Fibroblast of lung (primary cell): Measurements from ENCODE around the gene PPIL4. TPM values are rescaled to one million over a fixed set of nuclear protein-coding genes. Genes with fewer than 3 reads are reported as not detected.

Source experiments
- DNase-seq, 2 donors: peaks; one replicate each; pipeline versions ENCODE4 v3.0.0 to v3.0.0-alpha.2; 2010; ENCODE audit warnings: low read depth in 2 of 2
- H2AFZ ChIP-seq: 2 replicates; pipeline ENCODE4 v1.5.1; 2012; ENCODE audit warnings: low read length, control low read depth, inconsistent platforms
- H3K27ac ChIP-seq: 2 replicates; pipeline ENCODE4 v1.5.1; 2011; ENCODE audit warnings: low read length, control low read depth; ENCODE audit not compliant: insufficient read depth
- H3K27me3 ChIP-seq: 2 replicates; pipeline ENCODE4 v1.5.1; 2011; ENCODE audit warnings: mild to moderate bottlenecking, low read length; ENCODE audit not compliant: control insufficient read depth, insufficient read depth
- H3K36me3 ChIP-seq: 2 replicates; pipeline ENCODE4 v1.5.1; 2011; ENCODE audit warnings: low read length; ENCODE audit not compliant: control insufficient read depth, insufficient read depth
- H3K4me1 ChIP-seq: 2 replicates; pipeline ENCODE4 v1.5.1; 2011; ENCODE audit warnings: low read length; ENCODE audit not compliant: control insufficient read depth, insufficient read depth; ENCODE audit errors: extremely low read depth
- H3K4me2 ChIP-seq: 2 replicates; pipeline ENCODE4 v1.5.1; 2011; ENCODE audit warnings: low read length, control low read depth; ENCODE audit not compliant: insufficient read depth; ENCODE audit errors: extremely low read depth
- H3K4me3 ChIP-seq, 4 experiments: fragments of 200-600 bp in 1 of 4; sonication (generic) in 1 of 4; replicated peaks in 1 of 4; 2 replicates each; pipeline ENCODE4 v1.5.1; 2011 to 2016; ENCODE audit warnings: low read length in 4 of 4, low read depth in 3 of 4, mild to moderate bottlenecking in 3 of 4, control low read depth in 2 of 4, inconsistent platforms in 1 of 4, mixed read lengths in 1 of 4; ENCODE audit not compliant: insufficient read depth in 1 of 4; ENCODE audit errors: control extremely low read depth in 1 of 4
- H3K79me2 ChIP-seq: 2 replicates; pipeline ENCODE4 v1.5.1; 2012; ENCODE audit warnings: mild to moderate bottlenecking, low read length, inconsistent platforms; ENCODE audit not compliant: control insufficient read depth, insufficient read depth
- H3K9ac ChIP-seq: 2 replicates; pipeline ENCODE4 v1.5.1; 2011; ENCODE audit warnings: mild to moderate bottlenecking, low read length, control low read depth; ENCODE audit not compliant: insufficient read depth
- H3K9me3 ChIP-seq: 2 replicates; pipeline ENCODE4 v1.5.1; 2012; ENCODE audit warnings: low read depth, low read length; ENCODE audit not compliant: control insufficient read depth, insufficient read depth
- H4K20me1 ChIP-seq: 2 replicates; pipeline ENCODE4 v1.5.1; 2011; ENCODE audit warnings: low read length; ENCODE audit not compliant: control insufficient read depth, insufficient read depth; ENCODE audit errors: extremely low read depth
- EZH2 ChIP-seq: IDR thresholded peaks from 2 replicates; pipeline ENCODE4 v1.5.1; 2012; ENCODE audit warnings: low read length, control low read depth, mild to moderate bottlenecking; ENCODE audit errors: missing control alignments
- polyA plus RNA-seq, 2 donors: library from polyadenylated mRNA; depleted of rRNA in 1 of 2; stranded (reverse) in 1 of 2; unstranded in 1 of 2; fragments of >200 nt; gene quantifications; 2 replicates each; pipeline ENCODE4 v1.2.1, GENCODE V29; 2011 to 2012; ENCODE audit warnings: missing spikeins in 1 of 2
- total RNA-seq: library from RNA; depleted of rRNA; stranded (reverse); fragments of >200 nt; gene quantifications from 2 replicates; pipeline ENCODE4 v1.2.1, GENCODE V29; 2014
- TF ChIP-seq, protein P1 (sequence below), 2 donors: IDR thresholded peaks in 1 of 2; conservative IDR thresholded peaks in 1 of 2; 1 replicate in 1 of 2; 2 replicates in 1 of 2; pipeline ENCODE4 v1.5.1; 2011 to 2012; ENCODE audit warnings: low read length in 2 of 2, control low read depth in 1 of 2, inconsistent platforms in 1 of 2, low read depth in 1 of 2, mild to moderate bottlenecking in 1 of 2

The PPIL4 gene
- total and polyA plus RNA-seq, 2 donors (not counting 1 experiment from before 2014, with no cell fraction given) = 15.9 to 37.5 TPM

DNA sequence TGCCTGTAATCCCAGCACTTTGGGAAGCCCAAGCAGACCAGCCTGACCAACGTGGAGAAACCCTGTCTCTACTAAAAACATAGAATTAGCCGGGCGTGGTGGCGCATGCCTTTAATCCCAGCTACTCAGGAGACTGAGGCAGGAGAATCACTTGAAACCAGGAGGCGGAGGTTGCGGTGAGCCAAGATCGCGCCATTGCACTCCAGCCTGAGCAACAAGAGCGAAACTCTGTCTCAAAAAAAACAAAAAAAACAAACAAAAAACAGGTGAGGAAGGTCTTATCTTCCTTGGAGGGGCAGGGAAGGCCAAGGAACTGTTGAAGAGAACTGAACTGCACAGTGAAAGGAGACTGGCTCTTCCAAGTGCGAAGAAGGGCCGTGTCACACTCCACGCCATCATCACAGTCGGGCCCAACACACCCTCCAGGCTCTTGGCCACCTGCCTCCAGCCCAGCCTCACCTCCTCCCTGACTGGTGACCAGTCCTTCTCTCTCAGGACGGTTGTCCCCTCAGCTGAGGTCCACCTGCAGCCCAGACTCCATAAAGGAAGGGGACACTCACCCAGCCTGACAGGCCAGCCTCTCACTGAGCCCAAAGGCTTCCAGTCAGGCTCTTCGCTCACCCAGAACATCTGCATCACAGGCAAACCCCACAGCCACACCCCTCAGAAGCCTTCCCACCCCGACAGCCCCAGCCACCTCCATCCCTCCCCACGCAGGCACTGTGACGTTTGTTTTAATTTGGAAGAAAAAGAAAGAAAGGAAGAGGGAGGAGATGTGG, 65.2 kb downstream of the PPIL4 start:
- H3K4me3 ChIP-seq = no peak overlapping the region
- no peak overlapping the region for H3K4me2 ChIP-seq
- no peaks in the 10 kb centered on the region for H3K9me3 ChIP-seq
- no peak overlapping the region for H2AFZ ChIP-seq
- H3K27ac ChIP-seq = no peak overlapping the region
- no peak overlapping the region for H3K9ac ChIP-seq
- DNase-seq = no peak
- TF ChIP-seq EZH2 = no peak
- TF ChIP-seq, protein P1, sequence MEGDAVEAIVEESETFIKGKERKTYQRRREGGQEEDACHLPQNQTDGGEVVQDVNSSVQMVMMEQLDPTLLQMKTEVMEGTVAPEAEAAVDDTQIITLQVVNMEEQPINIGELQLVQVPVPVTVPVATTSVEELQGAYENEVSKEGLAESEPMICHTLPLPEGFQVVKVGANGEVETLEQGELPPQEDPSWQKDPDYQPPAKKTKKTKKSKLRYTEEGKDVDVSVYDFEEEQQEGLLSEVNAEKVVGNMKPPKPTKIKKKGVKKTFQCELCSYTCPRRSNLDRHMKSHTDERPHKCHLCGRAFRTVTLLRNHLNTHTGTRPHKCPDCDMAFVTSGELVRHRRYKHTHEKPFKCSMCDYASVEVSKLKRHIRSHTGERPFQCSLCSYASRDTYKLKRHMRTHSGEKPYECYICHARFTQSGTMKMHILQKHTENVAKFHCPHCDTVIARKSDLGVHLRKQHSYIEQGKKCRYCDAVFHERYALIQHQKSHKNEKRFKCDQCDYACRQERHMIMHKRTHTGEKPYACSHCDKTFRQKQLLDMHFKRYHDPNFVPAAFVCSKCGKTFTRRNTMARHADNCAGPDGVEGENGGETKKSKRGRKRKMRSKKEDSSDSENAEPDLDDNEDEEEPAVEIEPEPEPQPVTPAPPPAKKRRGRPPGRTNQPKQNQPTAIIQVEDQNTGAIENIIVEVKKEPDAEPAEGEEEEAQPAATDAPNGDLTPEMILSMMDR (conservative IDR thresholded peaks at IDR 0.05 in 1 of 2, IDR thresholded peaks at IDR 0.05 in 1 of 2; ENCODE audit: low read depth in 1 of 2, low read length in 2 of 2) = no peak
- no peaks in the 10 kb centered on the region for H3K27me3 ChIP-seq
- H4K20me1 ChIP-seq = no peaks in the 10 kb centered on the region
- H3K4me1 ChIP-seq = no peaks in the 10 kb centered on the region
- H3K79me2 ChIP-seq = no peaks in the 10 kb centered on the region
- H3K36me3 ChIP-seq = no peaks in the 10 kb centered on the region

DNA sequence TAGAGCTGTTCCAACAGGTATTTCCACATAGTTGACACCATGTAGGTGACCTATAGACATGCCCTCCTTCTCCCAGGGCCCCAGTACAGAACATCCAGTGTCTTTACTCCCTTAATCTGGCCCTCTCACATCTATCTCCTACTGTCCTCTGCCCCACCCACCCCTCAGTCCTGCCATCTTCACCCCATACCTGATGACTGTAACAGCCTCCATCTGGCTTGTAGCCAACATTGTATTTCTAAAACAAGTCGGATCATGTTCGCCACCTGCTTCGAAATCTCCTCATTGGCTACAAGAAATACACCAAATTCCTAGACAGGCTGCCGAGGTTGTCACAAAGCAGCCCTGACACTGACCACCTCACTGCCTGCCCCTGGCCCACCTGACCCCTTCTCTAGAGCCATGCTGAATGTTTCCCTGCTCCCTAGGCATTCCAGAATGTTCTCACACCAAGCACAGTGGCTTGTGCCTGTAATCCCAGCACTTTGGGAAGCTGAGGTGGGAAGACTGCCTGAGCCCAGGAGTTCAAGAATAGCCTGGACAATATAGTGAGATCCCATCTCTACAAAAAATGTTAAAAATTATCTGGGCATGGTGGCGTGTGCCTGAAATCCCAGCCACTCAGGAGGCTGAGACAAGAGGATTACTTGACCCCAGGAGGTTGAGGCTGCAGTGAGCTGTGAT, 67.1 kb downstream of the PPIL4 start:
- Histone ChIP-seq H3K36me3 (no peaks in the 10 kb centered on the region), H3K4me1 (no peaks in the 10 kb centered on the region), H3K79me2 (no peaks in the 10 kb centered on the region), H3K27me3 (no peaks in the 10 kb centered on the region), H4K20me1 (no peaks in the 10 kb centered on the region), H3K9me3 (no peaks in the 10 kb centered on the region), H2AFZ (no peak overlapping the region), H3K27ac (no peak overlapping the region), H3K4me3 (no peak overlapping the region), H3K9ac (no peak overlapping the region), H3K4me2 (no peak overlapping the region)
- no peak for DNase-seq
- TF ChIP-seq, protein P1 (conservative IDR thresholded peaks at IDR 0.05 in 1 of 2, IDR thresholded peaks at IDR 0.05 in 1 of 2; ENCODE audit: low read depth in 1 of 2, low read length in 2 of 2) = no peak
- TF ChIP-seq EZH2 = no peak

DNA sequence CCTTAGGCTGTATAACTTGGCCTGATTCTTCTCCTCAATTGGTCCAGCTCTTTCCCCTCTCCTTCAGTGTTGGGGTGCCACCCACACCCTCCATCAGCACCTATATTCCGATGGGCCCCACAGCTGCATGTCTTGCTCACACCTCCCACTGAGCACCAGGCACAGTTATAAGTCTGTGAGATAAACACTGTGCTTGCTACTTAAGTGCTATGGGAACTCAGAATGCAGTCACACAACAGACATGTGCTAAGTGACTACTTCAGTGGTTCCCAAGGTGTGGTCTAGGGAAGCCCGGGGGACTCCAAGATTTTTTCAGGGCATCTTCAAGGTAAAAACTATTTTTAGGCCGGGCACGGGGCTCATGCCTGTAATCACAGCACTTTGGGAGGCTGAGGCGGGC, 68.3 kb downstream of the PPIL4 start:
- H3K79me2 ChIP-seq = no peaks in the 10 kb centered on the region
- DNase-seq = no peak
- no peaks in the 10 kb centered on the region for H3K36me3 ChIP-seq
- H2AFZ ChIP-seq = no peak overlapping the region
- H3K4me3 ChIP-seq = no peak overlapping the region
- no peaks in the 10 kb centered on the region for H4K20me1 ChIP-seq
- no peak overlapping the region for H3K9ac ChIP-seq
- H3K9me3 ChIP-seq = no peaks in the 10 kb centered on the region
- no peak overlapping the region for H3K4me2 ChIP-seq
- TF ChIP-seq, protein P1 (conservative IDR thresholded peaks at IDR 0.05 in 1 of 2, IDR thresholded peaks at IDR 0.05 in 1 of 2; ENCODE audit: low read depth in 1 of 2, low read length in 2 of 2) = no peak
- no peak for TF ChIP-seq EZH2
- no peaks in the 10 kb centered on the region for H3K4me1 ChIP-seq
- no peaks in the 10 kb centered on the region for H3K27me3 ChIP-seq
- H3K27ac ChIP-seq = no peak overlapping the region
